ENCODE measurements around the gene SNRPD2.
A peak's percentile ranks its signal among the peaks of the same experiment; 100 is the strongest.
"Not testable (repeated sequence)": the region's sequence is repeated elsewhere in the genome, so short reads cannot be mapped to it uniquely, and the experiment has no call there.

SNRPD2 gene

DNA sequence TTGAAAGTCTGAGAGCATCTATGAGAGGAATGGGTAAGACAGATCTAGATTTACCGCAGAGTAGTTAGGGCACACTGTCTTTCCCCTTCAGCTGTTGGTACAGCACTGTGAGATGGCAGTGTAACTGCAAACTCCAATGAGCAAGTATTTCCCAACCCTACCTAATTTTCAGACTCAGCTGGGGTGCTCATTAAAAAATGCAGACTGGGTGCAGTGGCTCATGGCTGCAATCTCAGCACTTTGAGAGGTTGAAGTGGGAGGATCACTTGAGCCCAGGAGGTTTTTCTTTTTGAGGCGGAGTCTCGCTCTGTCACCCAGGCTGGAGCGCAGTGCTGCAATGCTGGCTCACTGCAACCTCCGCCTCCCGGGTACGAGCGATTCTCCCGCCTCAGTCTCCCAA, 13.4 kb upstream of the SNRPD2 start:
- DNase-seq (ENCODE audit: low read depth) = no peak

DNA sequence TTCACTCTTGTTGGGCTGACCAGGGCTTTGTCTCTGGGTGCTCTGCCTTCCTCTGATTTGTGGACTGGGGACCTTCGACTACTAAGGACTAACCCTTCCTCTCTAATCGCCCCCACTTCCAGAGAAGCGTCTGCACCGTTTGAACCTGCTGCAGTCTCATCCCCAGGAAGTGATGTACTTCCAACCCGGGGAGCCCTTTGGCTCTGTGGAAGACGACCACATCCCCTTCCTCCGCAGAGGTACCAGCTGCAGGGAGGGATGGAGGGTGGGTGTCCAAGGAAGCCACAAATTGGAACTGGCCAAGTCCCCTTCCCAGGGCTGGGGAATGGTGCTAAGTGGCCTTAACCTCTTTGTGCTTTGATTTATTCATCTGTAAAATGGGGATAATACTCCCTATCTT, 9.9 kb upstream of the SNRPD2 start:
- DNase-seq (ENCODE audit: low read depth) = no peak

DNA sequence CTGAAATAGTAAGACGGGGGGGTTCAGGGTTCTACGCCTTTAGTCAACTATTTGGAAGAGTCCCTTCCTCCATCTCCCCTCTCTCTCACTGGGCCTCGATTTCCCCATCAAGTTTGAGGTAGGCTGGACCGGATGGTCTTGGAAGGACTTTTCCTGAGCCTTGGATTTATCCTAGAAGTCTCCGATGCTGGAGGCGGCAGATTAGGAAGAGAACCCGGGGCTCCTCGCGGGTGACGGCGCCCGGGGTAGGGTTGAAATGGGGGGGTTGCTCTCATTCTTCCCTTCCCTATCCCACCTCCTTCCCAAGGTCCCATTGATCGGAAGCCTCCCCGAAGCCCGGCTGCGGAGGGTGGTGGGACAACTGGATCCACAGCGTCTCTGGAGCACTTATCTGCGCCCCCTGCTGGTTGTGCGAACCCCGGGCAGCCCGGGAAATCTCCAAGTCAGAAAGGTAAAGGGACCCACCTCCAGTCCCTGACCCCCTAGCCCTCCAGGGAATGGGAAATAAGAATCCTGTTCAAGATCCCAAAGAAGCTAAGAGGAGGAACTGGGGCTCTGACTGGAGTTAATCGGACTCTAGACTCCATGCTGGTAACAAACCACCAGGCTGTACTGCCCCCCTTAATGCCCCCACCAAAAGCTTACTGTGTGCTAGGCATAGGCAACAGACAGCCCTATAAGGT, 1.5 kb upstream of the SNRPD2 start:
- DNase-seq (ENCODE audit: low read depth) = peak; percentile 66

- DNase-seq (ENCODE audit: low read depth) = peak; percentile 94
Measured at GRCh38 chr19:45692187-45693105, 693 bp upstream of the SNRPD2 start, which contains the start of gene QPCTL. Gene QPCTL, plus strand, starts transcription at chr19:45692666. Its CDS starts 38 bp downstream, at chr19:45692704.

DNA sequence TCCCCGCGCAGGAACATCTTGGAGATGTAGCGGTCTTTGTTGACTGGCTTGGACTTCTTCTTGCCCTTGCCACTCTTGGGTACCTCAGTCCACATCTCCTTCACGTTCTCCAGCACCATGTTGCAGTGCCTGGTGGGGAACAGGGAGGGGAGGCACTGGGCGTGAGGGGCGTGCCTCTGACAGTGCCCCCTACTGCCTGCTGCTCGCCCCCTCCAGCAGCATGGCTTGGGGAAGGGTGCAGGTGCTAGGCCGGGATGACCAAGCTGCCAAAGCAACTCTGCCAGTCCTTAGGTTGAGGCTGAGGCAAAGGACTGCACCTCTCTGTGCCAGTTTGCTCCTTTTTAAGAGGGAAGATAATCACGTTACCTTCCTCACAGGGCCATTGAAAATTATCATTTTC, 4.2 kb downstream of the SNRPD2 start:
- no peak for DNase-seq (ENCODE audit: low read depth)

DNA sequence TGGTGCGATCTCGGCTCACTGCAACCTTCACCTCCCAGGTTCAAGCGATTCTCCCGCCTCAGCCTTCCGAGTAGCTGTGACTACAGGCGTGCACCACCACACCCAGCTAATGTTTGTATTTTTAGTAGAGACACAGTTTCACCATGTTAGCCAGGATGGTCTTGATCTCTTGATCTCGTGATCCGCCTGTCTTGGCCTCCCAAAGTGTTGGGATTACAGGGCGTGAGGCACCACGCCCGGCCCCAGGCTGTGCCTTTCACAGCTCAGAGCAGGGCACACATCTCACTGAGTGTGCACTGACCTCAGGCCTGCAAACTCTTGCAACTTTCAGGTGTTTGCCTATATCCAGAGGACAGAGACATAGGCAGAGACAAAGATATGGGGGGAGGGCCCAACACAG, 6.7 kb downstream of the SNRPD2 start:
- DNase-seq (ENCODE audit: low read depth) = not testable (repeated sequence)

DNA sequence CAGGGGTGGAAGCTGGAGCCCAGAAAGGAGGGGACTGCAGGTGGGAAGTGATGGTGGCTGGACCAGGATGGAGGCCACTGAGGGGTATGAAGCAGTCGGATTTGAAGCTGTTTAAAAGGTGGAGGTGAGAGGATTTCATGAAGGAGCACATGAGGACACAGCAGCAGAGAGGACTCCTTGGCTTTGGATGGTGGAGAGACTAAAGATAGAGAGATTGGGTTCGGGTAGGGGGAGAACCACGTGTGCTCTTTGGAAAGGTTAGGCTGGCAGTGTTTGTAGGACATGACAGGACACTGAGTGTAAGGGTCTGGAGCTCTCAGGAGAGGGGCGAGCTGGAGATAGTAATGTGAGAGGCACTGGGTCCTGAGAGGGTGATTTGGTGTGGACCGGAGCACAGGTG, 8.8 kb downstream of the SNRPD2 start:
- no peak for DNase-seq (ENCODE audit: low read depth)

- no peak for DNase-seq (ENCODE audit: low read depth)
Measured at GRCh38 chr19:45682117-45682516, 9.6 kb downstream of the SNRPD2 start.

DNA sequence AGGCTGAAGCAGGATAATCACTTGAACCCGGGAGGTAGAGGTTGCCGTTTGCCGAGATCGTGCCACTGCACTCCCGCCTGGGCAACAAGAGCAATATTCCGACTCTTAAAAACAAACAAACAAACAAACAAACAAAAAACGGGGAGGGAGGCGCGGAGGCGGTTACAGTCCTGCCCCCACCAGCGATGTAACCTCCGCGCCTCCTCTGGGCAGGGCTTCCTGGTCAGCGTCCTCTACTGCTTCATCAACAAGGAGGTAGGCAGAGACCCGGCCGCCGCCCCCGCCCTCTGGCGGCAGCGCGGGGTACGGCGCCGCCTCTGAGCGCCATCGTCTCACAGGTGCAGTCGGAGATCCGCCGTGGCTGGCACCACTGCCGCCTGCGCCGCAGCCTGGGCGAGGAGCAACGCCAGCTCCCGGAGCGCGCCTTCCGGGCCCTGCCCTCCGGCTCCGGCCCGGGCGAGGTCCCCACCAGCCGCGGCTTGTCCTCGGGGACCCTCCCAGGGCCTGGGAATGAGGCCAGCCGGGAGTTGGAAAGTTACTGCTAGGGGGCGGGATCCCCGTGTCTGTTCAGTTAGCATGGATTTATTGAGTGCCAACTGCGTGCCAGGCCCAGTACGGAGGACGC, 10.2 kb downstream of the SNRPD2 start:
- peak; percentile 79 for DNase-seq (ENCODE audit: low read depth)

DNA sequence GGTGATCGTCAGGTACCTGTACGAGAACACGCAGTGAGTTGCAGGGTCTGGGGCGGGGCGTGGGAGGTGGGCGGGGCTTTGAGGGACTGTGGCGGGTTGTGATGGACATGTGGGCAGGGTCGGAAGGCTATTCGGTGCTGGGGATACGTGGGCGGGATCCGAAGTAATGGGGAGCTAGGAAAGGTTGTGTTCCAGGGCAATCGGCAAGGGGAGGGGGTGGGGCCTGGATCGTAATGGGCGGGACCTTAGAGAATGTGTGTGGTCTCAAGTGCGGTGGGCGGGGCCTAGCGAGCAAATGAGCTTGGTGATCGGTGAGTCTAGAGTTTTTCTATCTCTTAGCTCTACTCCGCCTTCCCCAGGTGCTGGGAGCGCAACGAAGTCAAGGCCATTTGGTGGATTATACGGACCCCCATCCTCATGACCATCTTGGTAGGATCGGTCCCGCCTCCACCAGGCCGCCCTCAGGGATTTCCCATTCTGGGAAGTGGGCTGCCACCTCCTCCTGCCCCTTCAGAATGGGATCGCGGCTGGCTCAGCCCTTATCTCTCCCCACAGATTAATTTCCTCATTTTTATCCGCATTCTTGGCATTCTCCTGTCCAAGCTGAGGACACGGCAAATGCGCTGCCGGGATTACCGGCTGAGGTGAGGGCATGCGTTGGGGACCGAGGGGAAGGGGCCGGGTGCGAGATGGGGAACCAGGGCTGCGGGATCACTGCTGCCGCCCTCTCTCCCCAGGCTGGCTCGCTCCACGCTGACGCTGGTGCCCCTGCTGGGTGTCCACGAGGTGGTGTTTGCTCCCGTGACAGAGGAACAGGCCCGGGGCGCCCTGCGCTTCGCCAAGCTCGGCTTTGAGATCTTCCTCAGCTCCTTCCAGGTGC, 14.2 kb downstream of the SNRPD2 start:
- peak; percentile 69 for DNase-seq (ENCODE audit: low read depth)

DNA sequence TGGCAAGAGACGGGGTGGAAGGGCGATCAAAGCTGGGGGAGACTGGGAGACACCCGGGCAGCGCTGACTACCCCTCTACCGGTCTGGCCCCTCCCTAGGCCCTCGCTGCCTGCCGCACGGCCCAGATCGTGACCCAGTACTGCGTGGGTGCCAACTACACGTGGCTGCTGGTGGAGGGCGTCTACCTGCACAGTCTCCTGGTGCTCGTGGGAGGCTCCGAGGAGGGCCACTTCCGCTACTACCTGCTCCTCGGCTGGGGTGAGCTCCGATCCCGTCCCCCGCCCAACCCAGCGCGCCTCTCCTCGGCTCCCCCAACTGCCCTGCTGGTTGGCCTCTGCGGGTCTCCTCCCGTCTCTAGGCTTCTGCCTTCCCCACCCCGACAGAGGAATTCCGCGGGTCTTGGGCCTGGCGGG, 14.9 kb downstream of the SNRPD2 start:
- DNase-seq (ENCODE audit: low read depth) = peak; percentile 39

DNA sequence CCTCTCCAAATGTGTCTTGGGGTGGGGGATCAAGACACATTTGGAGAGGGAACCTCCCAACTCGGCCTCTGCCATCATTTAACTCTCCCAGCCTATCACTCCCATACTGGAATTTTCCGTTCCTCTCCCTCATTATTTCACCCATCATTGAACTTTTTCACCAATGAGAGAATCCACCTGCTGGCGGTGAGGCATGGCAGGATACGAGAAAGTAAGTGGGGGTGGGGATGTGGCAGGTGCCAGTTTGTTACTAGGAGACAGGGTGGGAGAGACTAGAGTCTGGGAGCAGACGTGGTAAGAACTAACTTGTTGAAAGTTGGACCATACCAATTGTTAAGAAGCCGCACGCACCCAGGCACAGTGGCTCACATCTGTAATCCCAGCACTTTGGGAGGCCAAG, 16.8 kb downstream of the SNRPD2 start:
- DNase-seq (ENCODE audit: low read depth) = no peak

DNA sequence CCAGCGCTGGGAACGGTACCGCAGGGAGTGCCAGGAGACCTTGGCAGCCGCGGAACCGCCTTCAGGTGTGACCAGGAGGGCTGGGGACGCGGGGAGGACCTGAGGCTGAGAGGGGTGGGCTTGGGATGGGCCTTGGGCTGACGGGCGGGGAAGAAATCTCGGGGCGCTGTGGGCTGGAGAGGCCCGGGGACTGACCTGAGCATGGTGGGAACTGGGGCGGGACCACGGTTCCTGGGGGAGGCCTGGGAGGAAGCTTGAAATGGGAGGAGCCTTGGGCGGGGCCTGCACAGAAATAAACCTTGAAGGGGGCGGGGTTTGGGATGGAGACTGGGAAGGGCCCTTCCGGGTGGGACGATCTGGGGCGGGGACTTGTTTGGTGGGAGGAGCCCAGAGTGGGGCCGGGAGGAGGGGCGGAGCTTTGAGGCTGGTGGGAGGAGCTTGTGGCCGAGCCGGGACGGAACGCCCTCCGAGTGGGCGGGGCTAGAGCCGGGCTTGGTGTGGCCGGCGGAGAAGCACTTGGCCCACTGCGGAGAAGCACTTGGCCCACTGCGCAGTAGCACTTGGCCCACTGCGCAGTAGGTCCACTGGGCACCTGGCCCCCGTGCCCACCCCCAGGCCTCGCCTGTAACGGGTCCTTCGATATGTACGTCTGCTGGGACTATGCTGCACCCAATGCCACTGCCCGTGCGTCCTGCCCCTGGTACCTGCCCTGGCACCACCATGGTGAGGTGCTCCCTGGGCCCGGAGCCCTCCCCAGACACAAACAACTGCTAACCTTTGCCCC, 20.9 kb downstream of the SNRPD2 start:
- DNase-seq (ENCODE audit: low read depth) = no peak

- no peak for DNase-seq (ENCODE audit: low read depth)
Measured at GRCh38 chr19:45668342-45668871, 23.3 kb downstream of the SNRPD2 start.

- peak; percentile 46 for DNase-seq (ENCODE audit: low read depth)
Measured at GRCh38 chr19:45667620-45668341, 24.0 kb downstream of the SNRPD2 start, which contains the start of gene GIPR. Gene GIPR, plus strand, starts transcription at chr19:45668221. Its CDS starts 1,300 bp downstream, at chr19:45669521.

GRCh38 chr19:45664575-45664974, 27.2 kb downstream of the SNRPD2 start:
- DNase-seq (ENCODE audit: low read depth) = no peak

DNA sequence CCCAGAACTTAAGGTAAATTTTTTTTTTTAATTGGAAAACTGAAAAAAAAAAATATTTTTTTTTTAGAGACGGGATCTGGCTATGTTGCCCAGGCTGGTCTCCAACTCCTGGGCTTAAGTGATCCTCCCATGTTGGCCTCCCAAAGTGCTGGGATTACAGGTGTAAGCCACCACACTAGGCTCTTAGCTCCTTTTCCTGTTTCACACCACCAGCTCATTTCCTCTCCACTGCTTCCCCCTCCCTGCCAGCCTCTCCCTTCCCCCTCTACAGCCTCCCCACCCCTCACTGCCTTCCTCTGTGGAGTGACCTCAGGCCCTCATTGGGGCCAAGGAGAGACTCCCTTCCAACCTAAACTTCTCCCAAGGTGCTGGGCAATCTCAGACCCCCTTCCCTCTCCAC, 28.0 kb downstream of the SNRPD2 start:
- DNase-seq (ENCODE audit: low read depth) = no peak

GRCh38 chr19:45660636-45661035, 31.1 kb downstream of the SNRPD2 start:
- DNase-seq (ENCODE audit: low read depth) = no peak

DNA sequence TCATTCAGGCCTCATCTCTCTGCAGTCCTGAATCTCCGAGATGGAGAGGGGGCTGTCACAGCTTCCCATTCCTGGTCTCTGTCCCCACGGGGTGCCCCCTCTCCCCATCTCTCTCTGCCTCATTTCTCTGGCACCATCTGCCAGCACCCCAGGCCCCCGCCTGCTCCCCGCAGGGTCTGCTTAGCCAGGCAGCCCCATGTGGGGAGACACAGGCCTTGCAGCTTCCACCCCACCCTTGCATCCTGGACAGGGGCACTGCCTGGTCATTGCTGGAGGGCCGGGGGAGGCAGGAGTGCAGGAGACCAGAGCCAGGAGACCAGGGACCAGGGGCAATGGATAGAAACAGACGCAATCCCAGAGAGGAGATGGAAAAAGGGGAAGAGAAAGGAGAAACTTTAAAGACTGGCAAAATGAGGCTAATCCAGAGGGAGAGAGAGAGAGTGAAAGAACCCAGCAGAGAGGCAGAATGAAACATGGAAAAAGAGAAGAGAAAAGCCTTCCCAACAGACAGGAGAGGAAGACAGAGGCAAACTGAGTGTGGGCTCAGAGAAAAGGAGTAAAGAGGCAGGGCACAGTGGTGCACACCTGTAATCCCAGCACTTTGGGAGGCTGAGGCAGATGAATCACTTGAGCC, 32.5 kb downstream of the SNRPD2 start:
- no peak for DNase-seq (ENCODE audit: low read depth)

Data from activated T-helper 9 cell treated with anti-CD3 and anti-CD28 coated beads, Interleukin-2, amount 50 U/mL, for 16 hours (primary cell).